Measurements from ENCODE around the gene TMEM25.

DNA sequence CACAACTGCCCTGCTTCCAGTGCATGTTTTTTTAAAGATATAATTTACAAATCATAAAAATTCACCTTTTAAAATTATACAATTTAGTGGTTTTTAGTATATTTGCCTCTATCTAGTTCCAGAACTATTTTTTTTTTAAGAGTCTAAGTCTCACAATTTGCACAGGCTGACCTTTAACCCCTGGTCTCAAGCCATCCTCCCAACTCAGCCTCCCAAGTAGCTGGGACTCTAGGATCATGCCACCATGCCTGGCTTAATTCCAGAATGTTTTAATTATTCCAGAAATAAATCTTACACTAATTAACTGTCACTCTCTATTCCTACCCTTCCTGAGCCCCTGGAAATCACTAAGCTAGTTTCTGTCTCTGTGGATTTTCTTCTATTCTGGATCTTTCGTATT, 39.8 kb downstream of the TMEM25 start:
- TF ChIP-seq, protein P1, sequence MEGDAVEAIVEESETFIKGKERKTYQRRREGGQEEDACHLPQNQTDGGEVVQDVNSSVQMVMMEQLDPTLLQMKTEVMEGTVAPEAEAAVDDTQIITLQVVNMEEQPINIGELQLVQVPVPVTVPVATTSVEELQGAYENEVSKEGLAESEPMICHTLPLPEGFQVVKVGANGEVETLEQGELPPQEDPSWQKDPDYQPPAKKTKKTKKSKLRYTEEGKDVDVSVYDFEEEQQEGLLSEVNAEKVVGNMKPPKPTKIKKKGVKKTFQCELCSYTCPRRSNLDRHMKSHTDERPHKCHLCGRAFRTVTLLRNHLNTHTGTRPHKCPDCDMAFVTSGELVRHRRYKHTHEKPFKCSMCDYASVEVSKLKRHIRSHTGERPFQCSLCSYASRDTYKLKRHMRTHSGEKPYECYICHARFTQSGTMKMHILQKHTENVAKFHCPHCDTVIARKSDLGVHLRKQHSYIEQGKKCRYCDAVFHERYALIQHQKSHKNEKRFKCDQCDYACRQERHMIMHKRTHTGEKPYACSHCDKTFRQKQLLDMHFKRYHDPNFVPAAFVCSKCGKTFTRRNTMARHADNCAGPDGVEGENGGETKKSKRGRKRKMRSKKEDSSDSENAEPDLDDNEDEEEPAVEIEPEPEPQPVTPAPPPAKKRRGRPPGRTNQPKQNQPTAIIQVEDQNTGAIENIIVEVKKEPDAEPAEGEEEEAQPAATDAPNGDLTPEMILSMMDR (IDR thresholded peaks at IDR 0.05; ENCODE audit: low read depth, low read length, poor library complexity, severe bottlenecking) = no peak
- no peak for TF ChIP-seq EZH2phosphoT487 (IDR thresholded peaks at IDR 0.05; ENCODE audit: borderline replicate concordance, low read length)

Data from DOHH2 (cell line).